MM.1S (cell line): ENCODE results near the gene CPNE1.

Experiments
- DNase-seq: peaks from one replicate; pipeline ENCODE4 v3.0.0-alpha.2; 2015
- H2AFZ ChIP-seq: fragments of 300-600 bp; sonication (generic); 2 replicates; pipeline ENCODE4 v1.6.0; 2016; ENCODE audit warnings: antibody characterized with exemption, low read length
- H3F3A ChIP-seq: fragments of 300-600 bp; sonication (generic); 2 replicates; pipeline ENCODE4 v1.6.1; 2016; ENCODE audit warnings: mild to moderate bottlenecking, antibody characterized with exemption, low read length, moderate library complexity, mixed read lengths; ENCODE audit not compliant: insufficient read depth
- H3K27ac ChIP-seq: fragments of 300-600 bp; sonication (generic); 2 replicates; pipeline ENCODE4 v1.5.1; 2016; ENCODE audit warnings: mild to moderate bottlenecking, low read length
- H3K27me3 ChIP-seq: fragments of 300-600 bp; sonication (generic); replicated peaks from 2 replicates; pipeline ENCODE4 v1.6.0; 2016; ENCODE audit warnings: low read length; ENCODE audit not compliant: insufficient read depth
- H3K36me3 ChIP-seq: fragments of 300-600 bp; sonication (generic); replicated peaks from 2 replicates; pipeline ENCODE4 v1.6.1; 2016; ENCODE audit warnings: mild to moderate bottlenecking, low read length, mixed read lengths; ENCODE audit not compliant: insufficient read depth
- H3K4me1 ChIP-seq: fragments of 300-600 bp; sonication (generic); 2 replicates; pipeline ENCODE4 v1.6.1; 2016; ENCODE audit warnings: low read length, mixed read lengths
- H3K4me2 ChIP-seq: fragments of 300-600 bp; sonication (generic); 2 replicates; pipeline ENCODE4 v1.6.0; 2016; ENCODE audit warnings: low read depth, low read length
- H3K4me3 ChIP-seq: fragments of 300-600 bp; sonication (generic); 2 replicates; pipeline ENCODE4 v1.5.1; 2016; ENCODE audit warnings: low read length, mixed read lengths
- H3K79me2 ChIP-seq: fragments of 300-600 bp; sonication (generic); 2 replicates; pipeline ENCODE4 v1.6.1; 2016; ENCODE audit warnings: mixed run types, low read length, mixed read lengths
- H3K9ac ChIP-seq: fragments of 300-600 bp; sonication (generic); 2 replicates; pipeline ENCODE4 v1.6.1; 2016; ENCODE audit warnings: low read length, mixed read lengths
- H3K9me2 ChIP-seq: fragments of 300-600 bp; sonication (generic); replicated peaks from 2 replicates; pipeline ENCODE4 v1.6.1; 2016; ENCODE audit warnings: mild to moderate bottlenecking, low read length, mixed read lengths; ENCODE audit not compliant: insufficient read depth
- H3K9me3 ChIP-seq: fragments of 300-600 bp; sonication (generic); replicated peaks from 2 replicates; pipeline ENCODE4 v1.6.1; 2016; ENCODE audit warnings: mild to moderate bottlenecking, low read length, mixed read lengths; ENCODE audit not compliant: insufficient read depth
- H4K20me1 ChIP-seq: fragments of 300-600 bp; sonication (generic); 2 replicates; pipeline ENCODE4 v1.6.1; 2016; ENCODE audit warnings: mild to moderate bottlenecking, low read length, moderate library complexity, mixed read lengths; ENCODE audit not compliant: insufficient read depth
- CTCF ChIP-seq: fragments of 300-600 bp; sonication (generic); IDR thresholded peaks from 2 replicates; pipeline ENCODE4 v1.5.1; 2016; ENCODE audit warnings: antibody characterized with exemption, low read length, mixed read lengths
- EZH2 ChIP-seq: fragments of 300-600 bp; sonication (generic); optimal IDR thresholded peaks from 2 replicates; pipeline ENCODE3; 2017; ENCODE audit warnings: low read depth, mild to moderate bottlenecking, antibody characterized with exemption, low read length, mixed read lengths
- EZH2phosphoT487 ChIP-seq: fragments of 300-600 bp; sonication (generic); IDR thresholded peaks from 2 replicates; pipeline ENCODE4 v1.6.1; 2018; ENCODE audit warnings: antibody characterized with exemption, low read length

Gene CPNE1

GRCh38 chr20:35698298-35699126 lies 33.8 kb upstream of the CPNE1 start:
- peaks cover 3% of the 10 kb centered on the region; the same call in 1 of the 2 replicates for H3K36me3 ChIP-seq
- no peaks in the 10 kb centered on the region for H3K9me3 ChIP-seq
- H3K27me3 ChIP-seq, result no peaks in the 10 kb centered on the region
- peak overlapping the region; percentile 97 for H2AFZ ChIP-seq
- peaks cover 10% of the 10 kb centered on the region; the same call in 1 of the 2 replicates for H3K4me1 ChIP-seq
- no peak for TF ChIP-seq CTCF
- no peak for TF ChIP-seq EZH2phosphoT487
- TF ChIP-seq EZH2, result no peak
- DNase-seq, result no peak
- peak overlapping the region; percentile 79; the same call in 1 of the 2 replicates for H3K27ac ChIP-seq
- peaks cover 43% of the 10 kb centered on the region for H3K79me2 ChIP-seq
- peak overlapping the region; percentile 86 for H3K9ac ChIP-seq
- peak overlapping the region; percentile 75 for H3K4me2 ChIP-seq
- H3K9me2 ChIP-seq, result no peaks in the 10 kb centered on the region
- no peaks in the 10 kb centered on the region; the same call in 1 of the 2 replicates for H4K20me1 ChIP-seq
- H3F3A ChIP-seq, result peaks cover 37% of the 10 kb centered on the region
- H3K4me3 ChIP-seq, result peak overlapping the region; percentile 93

- no peak for DNase-seq
Measured at GRCh38 chr20:35697696-35698297, 33.1 kb upstream of the CPNE1 start.

GRCh38 chr20:35695978-35696377 lies 31.3 kb upstream of the CPNE1 start:
- TF ChIP-seq EZH2phosphoT487 (no peak), CTCF (no peak), EZH2 (no peak)
- Histone ChIP-seq H3K4me1 (peaks cover 10% of the 10 kb centered on the region; the same call in 1 of the 2 replicates), H3K4me3 (no peak overlapping the region), H3K4me2 (no peak overlapping the region), H3K27ac (no peak overlapping the region), H3K79me2 (peaks cover 24% of the 10 kb centered on the region), H3K9ac (no peak overlapping the region), H2AFZ (no peak overlapping the region), H3K9me3 (no peaks in the 10 kb centered on the region), H3K27me3 (no peaks in the 10 kb centered on the region), H3K9me2 (no peaks in the 10 kb centered on the region), H4K20me1 (no peaks in the 10 kb centered on the region; the same call in 1 of the 2 replicates), H3F3A (peaks cover 18% of the 10 kb centered on the region), H3K36me3 (no peaks in the 10 kb centered on the region)
- no peak for DNase-seq

More at GRCh38 chr20:35697696-35698297, 33.1 kb upstream of the CPNE1 start:
- Histone ChIP-seq H3K4me3 (peak overlapping the region; percentile 93; the same call in 1 of the 2 replicates), H3K27me3 (no peaks in the 10 kb centered on the region), H3K36me3 (peaks cover 3% of the 10 kb centered on the region; the same call in 1 of the 2 replicates), H3F3A (peaks cover 31% of the 10 kb centered on the region), H4K20me1 (no peaks in the 10 kb centered on the region; the same call in 1 of the 2 replicates), H3K27ac (no peak overlapping the region), H3K9me3 (no peaks in the 10 kb centered on the region), H3K4me2 (peak overlapping the region; percentile 75; the same call in 1 of the 2 replicates), H2AFZ (peak overlapping the region; percentile 97), H3K9ac (peak overlapping the region; percentile 86; the same call in 1 of the 2 replicates), H3K9me2 (no peaks in the 10 kb centered on the region), H3K4me1 (peaks cover 10% of the 10 kb centered on the region; the same call in 1 of the 2 replicates), H3K79me2 (peaks cover 38% of the 10 kb centered on the region)
- TF ChIP-seq EZH2phosphoT487 (no peak), EZH2 (no peak), CTCF (no peak)
